ENCODE data around the gene PSMC5.

The PSMC5 gene

DNA sequence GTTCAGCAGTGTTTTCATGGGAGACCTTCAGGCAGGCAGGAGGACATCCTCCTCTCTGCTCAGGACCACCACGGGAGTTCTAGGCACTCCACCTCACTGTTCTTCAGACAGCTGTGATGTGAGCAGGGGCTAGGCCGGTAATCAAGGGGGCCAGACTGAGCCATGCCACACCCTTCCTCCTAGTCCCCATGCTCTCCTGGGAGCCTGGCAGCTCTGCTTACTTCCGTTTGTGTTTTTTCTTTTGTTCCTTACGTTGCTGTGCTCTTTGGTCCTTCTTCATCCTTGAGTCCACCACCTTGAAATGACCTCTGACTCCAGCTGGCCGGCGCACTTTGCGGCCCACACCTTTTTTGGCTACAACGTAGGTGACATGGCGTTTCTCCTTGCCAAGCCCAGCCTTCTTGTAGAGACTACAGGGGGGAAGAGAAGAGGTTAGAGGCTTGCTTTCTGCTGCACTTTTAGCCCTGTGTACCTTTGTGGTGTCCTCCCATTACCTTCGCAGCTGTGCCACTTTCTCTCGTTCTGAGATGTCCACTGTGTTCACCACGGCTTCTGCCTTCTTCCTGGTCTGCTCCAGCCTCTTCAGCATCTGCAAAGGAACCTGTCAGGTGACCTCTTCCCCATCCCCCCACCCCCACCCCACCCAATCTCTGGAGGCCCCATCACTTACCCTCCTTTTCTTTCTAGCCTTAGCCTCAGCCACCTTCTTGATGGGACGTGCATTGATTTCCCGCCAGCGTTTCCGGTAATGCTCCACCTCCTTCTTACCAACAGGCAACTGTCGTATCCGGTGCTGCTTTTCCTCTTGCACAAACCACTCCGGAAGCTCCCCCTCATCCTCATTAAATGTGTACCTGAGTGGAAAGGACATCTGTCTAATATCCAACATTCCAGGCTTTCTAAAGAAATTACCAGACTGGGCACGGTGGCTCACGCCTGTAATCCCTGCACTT, 7.4 kb upstream of the PSMC5 start:
- DNase-seq (ENCODE audit: insufficient read length, low spot score) (no peak), FAIRE-seq (no peak)
- TF ChIP-seq, protein P1, sequence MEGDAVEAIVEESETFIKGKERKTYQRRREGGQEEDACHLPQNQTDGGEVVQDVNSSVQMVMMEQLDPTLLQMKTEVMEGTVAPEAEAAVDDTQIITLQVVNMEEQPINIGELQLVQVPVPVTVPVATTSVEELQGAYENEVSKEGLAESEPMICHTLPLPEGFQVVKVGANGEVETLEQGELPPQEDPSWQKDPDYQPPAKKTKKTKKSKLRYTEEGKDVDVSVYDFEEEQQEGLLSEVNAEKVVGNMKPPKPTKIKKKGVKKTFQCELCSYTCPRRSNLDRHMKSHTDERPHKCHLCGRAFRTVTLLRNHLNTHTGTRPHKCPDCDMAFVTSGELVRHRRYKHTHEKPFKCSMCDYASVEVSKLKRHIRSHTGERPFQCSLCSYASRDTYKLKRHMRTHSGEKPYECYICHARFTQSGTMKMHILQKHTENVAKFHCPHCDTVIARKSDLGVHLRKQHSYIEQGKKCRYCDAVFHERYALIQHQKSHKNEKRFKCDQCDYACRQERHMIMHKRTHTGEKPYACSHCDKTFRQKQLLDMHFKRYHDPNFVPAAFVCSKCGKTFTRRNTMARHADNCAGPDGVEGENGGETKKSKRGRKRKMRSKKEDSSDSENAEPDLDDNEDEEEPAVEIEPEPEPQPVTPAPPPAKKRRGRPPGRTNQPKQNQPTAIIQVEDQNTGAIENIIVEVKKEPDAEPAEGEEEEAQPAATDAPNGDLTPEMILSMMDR (IDR thresholded peaks at IDR 0.05; ENCODE audit: insufficient read depth, missing control alignments), result no peak

DNA sequence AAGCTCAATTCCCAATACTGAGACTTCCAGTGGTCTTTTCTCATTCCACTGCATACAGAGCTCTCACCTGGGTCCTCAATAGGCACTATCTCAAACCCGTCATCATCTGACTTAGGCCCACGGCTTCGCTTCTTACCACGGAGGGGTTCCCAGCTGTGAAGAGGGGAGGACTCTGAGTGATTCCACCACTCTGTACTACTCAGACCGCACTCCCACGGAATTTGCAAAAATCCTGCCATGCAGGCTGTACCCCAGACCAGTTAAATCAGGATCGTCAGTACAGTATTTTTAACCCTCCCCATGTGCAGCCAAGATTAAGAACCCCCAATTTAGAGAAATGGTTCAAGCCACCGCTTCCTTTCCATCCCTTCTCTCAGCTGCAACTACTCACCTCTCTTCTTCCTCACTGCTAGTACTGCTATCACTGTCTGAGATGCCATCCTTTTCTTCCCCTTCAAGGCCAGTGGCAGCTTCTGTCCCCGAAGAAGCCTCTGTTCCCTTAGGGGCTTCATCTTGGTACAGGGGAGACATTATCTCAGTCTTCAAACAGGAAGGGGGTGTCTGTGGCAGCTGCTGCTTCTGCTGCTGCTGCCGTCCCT, 6.2 kb upstream of the PSMC5 start:
- DNase-seq (ENCODE audit: insufficient read length, low spot score), result no peak
- no peak for FAIRE-seq
- TF ChIP-seq, protein P1 (IDR thresholded peaks at IDR 0.05; ENCODE audit: insufficient read depth, missing control alignments), result no peak

DNA sequence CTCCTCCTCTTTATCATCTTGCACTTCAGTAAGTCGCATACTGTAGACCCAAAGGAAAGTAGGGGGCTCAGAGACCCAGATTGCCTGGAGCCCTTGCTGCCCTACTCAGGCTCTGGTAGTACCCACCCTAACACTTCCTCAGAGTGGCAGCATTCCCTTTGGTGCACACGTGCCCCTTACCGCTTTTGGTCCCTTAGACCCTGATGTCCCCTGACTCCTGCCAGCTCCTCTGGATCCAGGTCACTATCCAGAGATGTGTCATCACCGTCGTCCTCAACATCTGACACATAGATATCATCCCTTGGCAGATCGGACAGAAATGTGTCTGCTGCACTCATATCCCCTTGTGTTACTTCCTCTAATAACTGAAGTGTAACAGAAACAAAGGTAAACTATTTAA, 5.4 kb upstream of the PSMC5 start:
- DNase-seq (ENCODE audit: insufficient read length, low spot score), result no peak
- TF ChIP-seq, protein P1 (IDR thresholded peaks at IDR 0.05; ENCODE audit: insufficient read depth, missing control alignments), result no peak
- no peak for FAIRE-seq

DNA sequence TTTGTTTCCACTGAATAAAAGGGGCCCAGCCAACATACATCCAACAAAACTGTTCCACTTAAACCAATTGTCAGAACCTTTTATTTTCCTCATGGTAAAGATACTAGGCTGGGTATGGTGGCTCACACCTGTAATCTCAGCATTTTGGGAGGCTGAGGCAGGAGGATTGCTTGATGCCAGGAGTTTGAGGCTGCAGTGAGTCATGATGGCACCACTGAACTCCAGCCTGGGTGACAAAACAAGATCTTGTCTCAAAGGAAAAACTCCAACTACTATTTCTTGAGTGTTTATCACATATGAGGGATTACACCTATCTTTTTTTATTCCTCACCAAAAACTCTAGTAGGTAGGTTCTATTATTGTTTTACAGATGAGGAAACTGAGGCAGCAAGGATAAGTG, 4.7 kb upstream of the PSMC5 start:
- FAIRE-seq, result no peak
- TF ChIP-seq, protein P1 (IDR thresholded peaks at IDR 0.05; ENCODE audit: insufficient read depth, missing control alignments), result no peak

DNA sequence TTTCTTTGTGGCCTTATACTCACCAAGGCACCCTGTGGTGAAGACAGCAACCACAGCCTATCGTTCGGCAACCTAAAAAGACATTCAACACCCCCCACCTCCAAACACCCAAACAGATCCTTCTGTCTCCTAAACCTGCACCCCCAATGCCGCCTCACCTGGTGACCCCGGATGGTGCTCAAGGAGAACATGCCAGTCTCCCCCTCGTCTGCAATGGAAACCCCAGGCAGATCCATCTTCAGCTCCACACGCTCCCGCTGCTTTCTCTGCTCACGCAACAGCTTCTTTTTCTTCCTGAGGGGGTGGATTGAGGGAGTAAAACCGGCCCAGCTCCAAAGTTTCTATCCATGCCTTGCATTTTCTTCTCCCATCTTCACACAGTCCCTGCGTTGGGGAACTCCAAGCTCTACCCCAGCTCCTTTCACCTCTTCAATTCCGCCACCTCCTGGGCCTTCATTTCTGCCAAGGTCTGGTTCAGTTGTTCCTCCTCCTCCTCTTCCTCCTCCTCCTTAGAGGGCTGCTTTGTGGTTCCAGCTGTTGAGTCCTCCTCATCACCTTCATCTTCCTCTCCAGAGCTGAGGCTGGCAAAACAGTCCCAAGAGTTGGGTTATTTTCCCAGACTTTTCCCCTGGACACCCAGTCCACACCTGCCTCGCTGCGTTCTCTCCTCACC, 3.4 kb upstream of the PSMC5 start:
- no peak for FAIRE-seq
- TF ChIP-seq, protein P1 (IDR thresholded peaks at IDR 0.05; ENCODE audit: insufficient read depth, missing control alignments), result no peak

More for the DNA sequence above, 4.7 kb upstream of the PSMC5 start:
- no peak for DNase-seq (ENCODE audit: insufficient read length, low spot score)

DNA sequence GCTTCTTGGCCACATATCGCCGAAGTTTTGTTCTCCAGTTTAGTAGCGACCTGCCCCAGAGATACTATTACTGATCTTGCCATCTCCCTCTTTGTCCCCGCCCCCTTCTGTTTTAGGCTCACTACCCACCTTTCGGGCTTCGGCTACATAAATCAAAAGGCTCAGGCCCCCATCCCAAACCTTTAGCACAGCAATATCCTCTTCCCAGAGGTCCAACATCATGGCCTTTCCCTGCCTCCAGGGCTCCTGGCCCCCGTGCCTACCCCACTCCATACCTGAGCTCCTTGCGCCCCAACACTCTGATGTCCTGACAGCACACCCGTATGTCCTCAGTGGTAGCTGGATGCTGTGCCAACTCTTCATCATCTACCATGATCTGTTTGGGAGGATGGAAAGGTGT, 2.9 kb upstream of the PSMC5 start:
- FAIRE-seq (no peak), DNase-seq (ENCODE audit: insufficient read length, low spot score) (no peak)
- TF ChIP-seq, protein P1 (IDR thresholded peaks at IDR 0.05; ENCODE audit: insufficient read depth, missing control alignments), result no peak

More for the DNA sequence above, 3.4 kb upstream of the PSMC5 start:
- DNase-seq (ENCODE audit: insufficient read length, low spot score), result no peak
